Astrocyte (in vitro differentiated cells and primary cell): Measurements from ENCODE around the gene PTTG1. TPM values are rescaled to one million over a fixed set of nuclear protein-coding genes. Genes with fewer than 3 reads are reported as not detected.

Source experiments
- DNase-seq: peaks from one replicate; pipeline ENCODE4 v3.0.0-alpha.2; 2010; ENCODE audit warnings: low read depth
- FAIRE-seq: peaks from 2 replicates; lab custom pipeline; 2011; peaks lifted over from hg19 to GRCh38; lab: Jason Lieb, UNC
- H2AFZ ChIP-seq: 2 replicates; pipeline ENCODE4 v1.6.0; 2012; ENCODE audit warnings: low read depth, low read length, inconsistent platforms
- H3K27ac ChIP-seq: 2 replicates; pipeline ENCODE4 v1.5.1; 2011; ENCODE audit warnings: low read depth, low read length, inconsistent platforms
- H3K27me3 ChIP-seq: 2 replicates; pipeline ENCODE4 v1.6.0; 2011; ENCODE audit warnings: low read length, inconsistent platforms; ENCODE audit not compliant: insufficient read depth
- H3K36me3 ChIP-seq: 2 replicates; pipeline ENCODE4 v1.5.1; 2011; ENCODE audit warnings: low read length, inconsistent platforms; ENCODE audit not compliant: insufficient read depth
- H3K4me1 ChIP-seq: 2 replicates; pipeline ENCODE4 v1.5.1; 2011; ENCODE audit warnings: low read length, inconsistent platforms; ENCODE audit not compliant: insufficient read depth
- H3K4me2 ChIP-seq: 2 replicates; pipeline ENCODE4 v1.6.0; 2012; ENCODE audit warnings: low read length, inconsistent platforms
- H3K4me3 ChIP-seq: 2 replicates; pipeline ENCODE4 v1.5.1; 2011; ENCODE audit warnings: low read depth, mild to moderate bottlenecking, low read length, inconsistent platforms; ENCODE audit not compliant: insufficient read depth
- H3K79me2 ChIP-seq: 2 replicates; pipeline ENCODE4 v1.6.0; 2012; ENCODE audit warnings: mild to moderate bottlenecking, low read length, inconsistent platforms; ENCODE audit not compliant: insufficient read depth
- H3K9ac ChIP-seq: 2 replicates; pipeline ENCODE4 v1.6.0; 2012; ENCODE audit warnings: mild to moderate bottlenecking, low read length, inconsistent platforms
- H3K9me3 ChIP-seq: 2 replicates; pipeline ENCODE4 v1.5.1; 2012; ENCODE audit warnings: low read depth, mild to moderate bottlenecking, low read length, inconsistent platforms; ENCODE audit not compliant: insufficient read depth
- H4K20me1 ChIP-seq: 2 replicates; pipeline ENCODE4 v1.6.0; 2012; ENCODE audit warnings: low read length, inconsistent platforms; ENCODE audit not compliant: insufficient read depth
- H3K27ac Mint-ChIP-seq: one replicate; pipeline ENCODE4 v1.8.0; 2021; ENCODE audit warnings: mild to moderate bottlenecking, mixed read lengths; ENCODE audit not compliant: unreplicated experiment
- H3K27me3 Mint-ChIP-seq: one replicate; pipeline ENCODE4 v1.8.0; 2021; ENCODE audit warnings: low read depth, mixed read lengths; ENCODE audit not compliant: unreplicated experiment
- H3K36me3 Mint-ChIP-seq: one replicate; pipeline ENCODE4 v1.8.0; 2021; ENCODE audit warnings: low read depth, mixed read lengths; ENCODE audit not compliant: unreplicated experiment
- H3K4me1 Mint-ChIP-seq: one replicate; pipeline ENCODE4 v1.8.0; 2021; ENCODE audit warnings: low read depth, mixed read lengths; ENCODE audit not compliant: unreplicated experiment
- H3K4me3 Mint-ChIP-seq: one replicate; pipeline ENCODE4 v1.8.0; 2021; ENCODE audit warnings: mild to moderate bottlenecking, moderate library complexity, mixed read lengths; ENCODE audit not compliant: unreplicated experiment
- H3K9me3 Mint-ChIP-seq: one replicate; pipeline ENCODE4 v1.8.0; 2021; ENCODE audit warnings: mild to moderate bottlenecking, mixed read lengths; ENCODE audit not compliant: unreplicated experiment
- CTCF ChIP-seq: IDR thresholded peaks from 2 replicates; pipeline ENCODE4 v1.5.1; 2011; ENCODE audit warnings: low read depth, mild to moderate bottlenecking, inconsistent platforms, low read length, moderate library complexity; ENCODE audit not compliant: insufficient read depth
- EZH2 ChIP-seq: IDR thresholded peaks from 2 replicates; pipeline ENCODE4 v1.6.1; 2012; ENCODE audit warnings: mild to moderate bottlenecking, low read length, inconsistent platforms; ENCODE audit not compliant: insufficient read depth
- total RNA-seq: library from RNA; stranded (reverse); gene quantifications from 2 replicates; pipeline ENCODE4 v1.2.1, GENCODE V29; 2021

PTTG1 gene
- total RNA-seq, 1 donor from 2014 or later, result 20.4 TPM

GRCh38 chr5:160452795-160453194 lies 31.1 kb downstream of the PTTG1 start:
- no peaks in the 10 kb centered on the region for H3K27me3 ChIP-seq
- H3K4me3 ChIP-seq, result no peak overlapping the region
- H3K79me2 ChIP-seq, result no peaks in the 10 kb centered on the region
- H3K4me1 Mint-ChIP-seq, result no peaks in the 10 kb centered on the region
- H4K20me1 ChIP-seq, result no peaks in the 10 kb centered on the region
- no peak overlapping the region for H2AFZ ChIP-seq
- no peaks in the 10 kb centered on the region for H3K36me3 ChIP-seq
- H3K4me2 ChIP-seq, result no peak overlapping the region
- no peak for DNase-seq
- no peak for FAIRE-seq
- no peaks in the 10 kb centered on the region for H3K36me3 Mint-ChIP-seq
- no peak overlapping the region for H3K4me3 Mint-ChIP-seq
- H3K4me1 ChIP-seq, result no peaks in the 10 kb centered on the region
- no peaks in the 10 kb centered on the region for H3K9me3 ChIP-seq
- H3K9me3 Mint-ChIP-seq, result peaks cover 7% of the 10 kb centered on the region
- peaks cover 6% of the 10 kb centered on the region for H3K27me3 Mint-ChIP-seq
- H3K27ac Mint-ChIP-seq, result no peak overlapping the region
- H3K27ac ChIP-seq, result no peak overlapping the region
- TF ChIP-seq EZH2, result no peak
- TF ChIP-seq CTCF, result no peak
- H3K9ac ChIP-seq, result no peak overlapping the region

DNA sequence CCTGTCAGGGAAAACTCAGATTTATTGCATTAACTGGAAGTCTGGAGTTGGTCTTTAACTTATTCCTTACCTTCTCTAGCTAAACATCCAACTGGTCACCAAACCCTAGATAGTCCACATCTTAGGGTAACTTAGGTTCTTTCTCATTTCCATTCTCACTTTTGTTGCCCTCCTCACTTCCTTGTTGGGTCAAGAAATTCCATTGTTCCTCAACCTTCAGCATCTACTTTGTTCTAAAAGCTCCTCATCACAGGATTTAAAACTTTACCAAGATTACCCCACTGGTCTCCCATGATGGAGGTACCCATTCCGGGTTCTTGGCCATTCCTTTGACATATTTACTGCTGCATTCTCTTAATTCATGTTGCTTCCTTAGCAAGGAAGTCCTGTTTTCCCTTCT lies 32.1 kb downstream of the PTTG1 start:
- no peaks in the 10 kb centered on the region for H4K20me1 ChIP-seq
- no peak overlapping the region for H3K9ac ChIP-seq
- no peak overlapping the region for H3K4me2 ChIP-seq
- peaks cover 6% of the 10 kb centered on the region for H3K27me3 Mint-ChIP-seq
- TF ChIP-seq CTCF (no peak), EZH2 (no peak)
- FAIRE-seq (no peak), DNase-seq (no peak)
- no peaks in the 10 kb centered on the region for H3K27me3 ChIP-seq
- H3K27ac ChIP-seq, result no peak overlapping the region
- H2AFZ ChIP-seq, result no peak overlapping the region
- no peaks in the 10 kb centered on the region for H3K36me3 Mint-ChIP-seq
- no peak overlapping the region for H3K4me3 Mint-ChIP-seq
- H3K4me1 Mint-ChIP-seq, result no peaks in the 10 kb centered on the region
- no peaks in the 10 kb centered on the region for H3K9me3 ChIP-seq
- no peaks in the 10 kb centered on the region for H3K4me1 ChIP-seq
- H3K9me3 Mint-ChIP-seq, result peaks cover 2% of the 10 kb centered on the region
- no peak overlapping the region for H3K27ac Mint-ChIP-seq
- H3K4me3 ChIP-seq, result no peak overlapping the region
- no peaks in the 10 kb centered on the region for H3K36me3 ChIP-seq
- no peaks in the 10 kb centered on the region for H3K79me2 ChIP-seq

- Histone ChIP-seq H3K4me3 (no peak overlapping the region), H3K36me3 (no peaks in the 10 kb centered on the region), H3K9ac (no peak overlapping the region), H3K79me2 (no peaks in the 10 kb centered on the region), H4K20me1 (no peaks in the 10 kb centered on the region), H3K4me2 (no peak overlapping the region), H3K4me1 (no peaks in the 10 kb centered on the region), H3K27me3 (no peaks in the 10 kb centered on the region), H2AFZ (no peak overlapping the region), H3K27ac (no peak overlapping the region), H3K9me3 (no peaks in the 10 kb centered on the region)
- Mint-ChIP-seq H3K27ac (no peak overlapping the region), H3K27me3 (peaks cover 6% of the 10 kb centered on the region), H3K36me3 (no peaks in the 10 kb centered on the region), H3K9me3 (peaks cover 4% of the 10 kb centered on the region), H3K4me3 (no peak overlapping the region), H3K4me1 (peaks cover 5% of the 10 kb centered on the region)
- TF ChIP-seq EZH2 (no peak), CTCF (no peak)
- no peak for DNase-seq
- FAIRE-seq, result no peak
Observed at GRCh38 chr5:160455600-160455999, 33.9 kb downstream of the PTTG1 start.
